GM18907 (cell line): ENCODE data around the gene BCCIP.

Experiments
- ATAC-seq: cut with Tn5 transposase; IDR thresholded peaks from one replicate; pipeline ENCODE4 v1.9.1; 2021; ENCODE audit warnings: mild to moderate bottlenecking, moderate library complexity; ENCODE audit not compliant: unreplicated experiment

Gene BCCIP

DNA sequence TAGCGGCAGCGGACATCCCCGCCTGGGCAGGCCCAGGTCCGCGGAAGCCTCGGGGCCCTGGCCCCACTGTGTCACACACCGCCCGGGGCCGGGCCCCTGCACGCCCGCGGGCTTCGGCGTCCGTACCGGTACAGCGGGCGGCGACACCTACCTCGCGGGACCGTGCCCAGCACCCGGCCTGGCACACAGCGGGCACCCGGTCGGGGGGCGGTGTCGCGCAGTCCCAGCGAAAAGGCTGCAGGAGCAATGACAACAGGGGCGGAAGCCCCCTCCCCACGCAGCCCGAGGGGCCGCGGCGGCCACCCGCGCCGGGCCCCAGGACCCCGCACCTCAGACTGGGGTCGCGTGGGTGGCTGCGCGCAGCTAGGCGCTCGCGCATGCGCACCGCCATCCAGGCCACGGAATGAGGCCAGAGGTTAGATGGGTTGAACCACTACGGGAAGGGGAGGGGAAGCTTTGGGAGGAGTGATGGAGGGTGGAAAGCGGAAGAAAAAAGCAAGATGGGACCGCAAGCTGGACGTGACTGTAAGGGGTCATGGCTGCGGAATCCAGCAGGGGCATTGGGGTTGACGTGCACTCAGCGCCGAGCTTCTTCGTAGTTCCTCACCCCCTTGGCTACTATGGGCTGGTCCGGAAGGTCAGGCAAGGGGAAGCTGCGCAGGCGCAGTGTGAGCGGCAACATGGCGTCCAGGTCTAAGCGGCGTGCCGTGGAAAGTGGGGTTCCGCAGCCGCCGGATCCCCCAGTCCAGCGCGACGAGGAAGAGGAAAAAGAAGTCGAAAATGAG, at the start of gene BCCIP, which contains the start of gene UROS:
TSS of gene BCCIP (plus strand) at position 669 of the 785 bp plus-strand sequence. CDS start at position 681, 12 bp downstream.
TSS of gene UROS (minus strand) at position 381 of the 785 bp plus-strand sequence. CDS start 6,759 bp downstream, outside the sequence.
- ATAC-seq = peak; percentile 84

DNA sequence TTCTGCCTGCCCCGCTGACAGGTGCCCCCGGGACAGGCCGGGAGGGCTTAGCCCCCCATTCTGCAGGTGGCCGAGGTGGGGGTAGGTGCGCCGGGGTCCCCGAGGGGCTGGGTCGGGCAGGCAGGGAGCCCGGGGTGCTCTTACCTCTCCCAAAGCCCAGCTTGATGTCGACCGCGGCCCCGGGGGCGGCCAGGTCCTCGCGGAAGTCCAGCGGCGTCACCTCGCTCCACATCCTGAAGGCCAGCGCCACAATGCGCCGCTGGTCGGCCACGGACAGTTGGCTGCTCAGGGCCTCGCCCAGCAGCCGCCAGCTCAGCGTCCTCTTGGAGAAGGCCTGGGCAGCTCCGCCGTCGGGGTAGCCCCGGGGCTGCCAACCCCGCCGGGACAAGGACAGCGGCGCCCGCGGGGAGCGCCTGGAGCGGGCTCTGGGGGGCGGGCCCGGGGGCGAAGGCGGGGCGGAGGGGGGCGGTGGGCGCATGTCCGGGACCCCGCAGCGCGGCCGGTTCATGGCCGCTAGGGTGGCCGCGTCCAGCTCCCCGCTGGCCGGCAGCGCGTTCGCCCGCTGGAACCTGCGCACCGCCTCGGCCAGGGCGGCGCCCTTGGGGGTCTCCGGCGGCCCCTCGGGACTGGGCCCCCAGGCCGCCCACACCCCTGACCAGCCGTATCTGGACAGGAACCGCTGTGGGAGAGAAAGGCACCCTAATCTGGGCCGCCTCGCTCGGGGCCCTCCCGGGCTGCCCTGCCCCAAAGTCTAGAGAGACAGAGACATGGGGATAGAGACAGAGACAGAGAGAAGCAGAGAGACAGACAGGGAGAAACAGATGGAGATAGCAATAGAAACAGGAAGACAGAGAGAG, 49.4 kb upstream of the BCCIP start:
- ATAC-seq = no peak

DNA sequence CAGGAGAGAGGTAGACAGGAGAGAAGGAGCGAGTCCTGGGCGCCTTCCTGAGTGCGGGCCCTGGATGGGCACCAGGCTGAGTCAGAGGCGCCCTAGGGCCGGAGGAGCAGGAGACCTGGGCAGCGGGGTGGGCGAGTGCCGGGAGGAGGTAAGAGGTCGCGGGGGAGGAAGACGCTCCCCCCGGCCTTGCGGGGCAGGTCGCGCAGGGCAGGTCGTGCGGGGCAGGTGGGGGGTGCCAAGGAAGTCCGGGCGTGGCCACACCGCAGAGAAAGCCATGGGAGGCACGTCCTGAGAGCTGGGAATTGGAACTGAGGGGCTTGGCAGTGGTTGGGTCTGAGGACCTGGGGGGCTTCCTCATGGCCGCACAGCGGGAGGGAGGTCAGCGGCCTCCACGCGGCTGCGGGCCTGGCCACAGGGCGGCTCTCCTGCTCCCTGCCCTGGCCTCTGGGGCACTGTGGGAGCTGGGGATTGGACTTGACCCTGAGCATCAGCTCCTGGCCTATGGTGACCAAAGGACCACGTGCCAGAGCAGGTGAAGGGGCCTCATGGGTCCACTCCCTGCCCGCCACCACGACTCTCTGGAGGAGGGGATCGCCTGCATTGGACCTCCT, 48.7 kb upstream of the BCCIP start:
- no peak for ATAC-seq

DNA sequence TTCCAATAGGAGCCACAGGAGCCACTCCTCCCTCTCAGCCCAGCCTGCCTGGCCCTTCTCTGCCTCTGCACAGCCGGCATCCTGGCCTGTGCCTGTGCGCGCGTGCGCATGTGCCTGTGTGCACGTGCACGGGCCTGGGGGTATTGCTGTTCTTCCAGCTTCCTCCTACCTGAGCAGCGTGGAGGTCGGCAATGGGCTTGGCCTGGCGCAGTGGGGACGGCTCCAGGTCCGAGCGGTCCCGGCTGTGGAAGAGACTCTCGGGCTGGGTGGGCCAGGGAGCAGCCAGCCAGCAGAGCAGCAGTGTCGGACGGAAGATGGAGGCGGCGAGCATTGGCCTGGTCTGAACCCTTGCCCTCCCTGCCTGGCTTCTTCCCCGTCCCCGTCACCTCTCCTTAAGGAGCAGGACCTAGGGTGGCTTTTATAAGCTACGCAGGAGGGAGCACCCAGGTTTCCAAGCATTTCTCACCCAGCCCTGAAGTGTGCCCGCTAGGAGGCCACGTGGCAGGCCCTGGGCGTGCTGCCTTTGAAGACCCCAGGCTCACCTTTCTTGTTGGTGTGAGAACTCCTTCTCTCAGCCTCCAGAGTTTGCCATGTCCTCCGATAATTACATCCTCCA, 47.7 kb upstream of the BCCIP start, which contains the start of gene MMP21:
TSS of gene MMP21 (minus strand) at position 331 of the 616 bp plus-strand sequence. CDS start at position 331, 0 bp downstream.
- ATAC-seq = no peak

DNA sequence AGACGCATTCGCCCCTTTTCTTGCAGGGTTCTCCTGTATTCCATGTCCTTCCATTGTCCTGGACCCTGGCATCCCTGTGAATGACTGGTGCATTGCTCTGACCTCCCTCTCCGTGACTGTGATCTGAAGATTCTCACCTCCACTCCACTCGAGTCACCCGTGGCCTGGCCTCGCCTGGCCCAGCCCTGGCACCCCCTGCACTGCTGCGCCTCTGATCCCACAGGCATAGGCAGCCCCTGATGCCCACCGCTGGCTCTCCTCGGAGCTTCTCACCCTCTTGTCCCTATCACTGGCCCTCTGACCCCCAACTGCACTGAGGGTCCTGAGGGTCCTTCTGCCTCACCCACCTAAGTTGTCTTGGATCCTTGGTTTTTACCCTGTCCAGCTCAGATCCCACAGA, 45.5 kb upstream of the BCCIP start:
- no peak for ATAC-seq

DNA sequence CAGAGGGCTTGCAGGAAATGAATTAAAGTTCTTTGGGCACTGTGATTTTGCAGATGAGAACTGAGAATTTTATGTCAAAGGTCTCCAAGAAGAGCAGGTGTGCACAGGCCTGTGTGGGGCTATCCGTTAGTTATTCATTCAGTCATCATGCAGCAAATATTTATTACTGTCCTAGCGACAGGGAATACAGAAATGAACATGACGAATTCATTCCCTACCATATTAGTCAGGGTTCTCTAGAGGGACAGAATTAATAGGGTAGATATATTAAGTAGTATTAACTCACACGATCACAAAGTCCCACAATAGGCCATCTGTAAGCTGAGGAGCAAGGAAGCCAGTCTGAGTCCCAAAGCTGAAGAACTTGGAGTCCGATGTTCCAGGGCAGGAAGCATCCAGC, 44.8 kb upstream of the BCCIP start:
- ATAC-seq = no peak

DNA sequence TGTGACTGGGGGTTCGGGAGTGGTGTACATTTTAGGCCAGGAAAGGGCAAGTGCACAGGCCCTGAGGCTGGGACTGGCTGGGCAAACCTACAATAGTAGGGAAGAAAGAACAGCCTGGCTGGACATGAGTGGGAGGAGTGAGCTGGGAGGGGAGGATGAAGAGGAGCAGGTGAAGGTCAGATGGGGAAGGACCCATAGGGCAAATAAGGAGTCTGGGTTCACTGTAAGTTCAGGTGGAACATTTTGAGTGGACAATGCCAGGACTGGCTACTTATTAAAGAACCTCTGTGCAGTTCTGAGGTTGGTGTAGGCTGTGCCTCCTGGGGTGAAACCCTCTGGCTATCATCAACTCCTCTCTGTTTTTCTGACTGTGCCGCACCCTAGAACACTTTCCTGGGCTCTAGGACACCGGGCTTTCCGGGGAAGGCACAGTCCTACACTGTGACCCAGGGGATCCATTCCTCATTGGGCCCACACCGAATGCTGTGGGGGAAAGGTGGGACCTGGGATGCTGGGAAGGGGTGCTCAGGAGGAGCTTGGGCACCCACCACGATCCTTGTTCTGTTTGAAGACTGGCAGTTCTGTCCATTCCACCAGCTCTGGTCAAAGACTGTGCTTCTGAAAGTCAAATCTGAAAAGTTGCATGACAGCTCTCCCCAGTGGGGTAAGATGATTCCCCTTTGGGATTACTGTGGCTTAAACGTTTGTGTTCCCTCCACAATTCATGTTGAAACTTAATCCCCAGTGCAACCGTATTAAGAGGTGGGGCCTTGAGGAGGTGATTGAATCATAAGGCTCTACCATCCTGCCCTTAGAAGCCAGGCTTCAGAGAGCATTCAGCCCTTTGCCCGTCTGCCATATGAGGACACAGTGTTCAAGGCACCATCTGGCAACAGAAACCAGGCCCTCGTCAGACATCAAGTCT, 43.7 kb upstream of the BCCIP start:
- ATAC-seq = no peak

DNA sequence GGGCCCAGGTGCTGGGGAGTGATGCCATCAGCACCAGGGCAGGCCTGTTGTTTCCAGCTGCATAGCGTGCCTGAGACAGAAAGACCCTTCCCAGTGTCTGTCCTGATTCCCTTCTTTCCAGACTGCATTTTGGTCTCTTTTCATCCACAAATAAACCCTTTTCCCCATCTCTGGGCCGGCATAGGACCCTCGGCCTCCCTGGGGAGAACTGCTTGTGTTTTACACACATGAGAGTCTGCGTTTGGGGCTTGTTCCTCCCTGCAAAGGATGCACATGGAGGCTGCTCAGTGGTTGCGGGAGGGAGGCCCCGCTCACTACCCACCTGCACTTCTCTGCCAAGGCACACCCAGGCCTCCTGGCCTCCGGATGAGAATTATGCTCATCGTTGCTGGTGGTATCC, 42.0 kb upstream of the BCCIP start:
- ATAC-seq = no peak

DNA sequence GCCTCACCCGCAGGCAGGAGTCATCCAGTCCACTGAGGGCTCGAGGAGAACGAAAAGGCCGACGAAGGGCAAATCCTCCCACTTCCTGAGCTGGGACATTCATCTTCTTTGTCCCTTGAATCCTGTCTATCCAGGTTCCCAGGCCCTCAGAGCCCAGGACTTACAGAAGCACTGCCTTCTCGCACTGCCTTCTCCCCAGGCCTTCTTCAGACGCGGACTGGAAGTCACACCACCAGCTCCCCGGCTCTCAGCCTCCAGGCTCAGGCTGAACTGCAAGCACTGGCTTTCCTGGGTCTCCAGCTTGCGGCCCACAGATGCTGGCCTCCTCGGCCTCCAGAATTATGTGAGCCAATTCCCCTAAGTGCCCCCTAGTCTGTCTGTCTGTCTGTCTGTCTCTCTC, 41.3 kb upstream of the BCCIP start:
- no peak for ATAC-seq

DNA sequence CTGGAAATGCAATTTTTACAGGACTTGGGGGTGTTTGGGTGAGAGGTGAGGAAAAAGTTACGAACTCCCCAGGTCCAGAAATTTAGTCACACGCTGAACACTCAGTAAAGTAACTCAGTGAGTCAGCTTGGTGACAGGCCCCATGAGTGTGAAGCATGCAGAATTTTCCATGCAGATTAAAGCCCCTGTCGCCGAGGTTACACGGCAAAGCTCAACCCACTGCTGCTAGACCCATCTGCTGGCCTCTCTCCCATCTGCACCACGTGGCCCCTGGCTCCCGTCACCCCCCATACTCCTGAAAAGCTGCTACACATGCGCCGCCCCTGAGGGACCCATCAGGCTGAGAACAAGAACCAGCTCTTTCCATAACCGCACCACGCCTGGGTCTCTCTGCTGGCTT, 40.7 kb upstream of the BCCIP start:
- no peak for ATAC-seq

DNA sequence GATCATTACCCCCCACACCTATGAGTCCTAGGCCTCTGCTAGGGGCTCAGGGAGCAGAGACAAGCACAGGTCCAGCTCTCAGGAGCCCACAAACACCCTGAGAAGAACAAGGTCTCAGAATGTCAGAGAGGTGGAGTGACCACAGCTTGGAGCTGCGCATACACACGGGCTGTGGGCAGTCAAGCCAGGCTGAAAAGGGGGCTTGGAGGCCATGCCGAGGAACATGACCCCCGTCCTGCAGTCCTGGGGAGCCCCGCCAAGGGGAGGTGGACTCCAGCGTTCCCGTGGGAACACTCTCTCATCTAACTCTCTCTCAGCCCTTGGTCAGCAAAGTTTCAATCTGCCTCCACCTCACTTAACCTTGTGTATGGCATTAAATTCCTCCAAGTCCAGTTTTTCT, 39.9 kb upstream of the BCCIP start:
- no peak for ATAC-seq

DNA sequence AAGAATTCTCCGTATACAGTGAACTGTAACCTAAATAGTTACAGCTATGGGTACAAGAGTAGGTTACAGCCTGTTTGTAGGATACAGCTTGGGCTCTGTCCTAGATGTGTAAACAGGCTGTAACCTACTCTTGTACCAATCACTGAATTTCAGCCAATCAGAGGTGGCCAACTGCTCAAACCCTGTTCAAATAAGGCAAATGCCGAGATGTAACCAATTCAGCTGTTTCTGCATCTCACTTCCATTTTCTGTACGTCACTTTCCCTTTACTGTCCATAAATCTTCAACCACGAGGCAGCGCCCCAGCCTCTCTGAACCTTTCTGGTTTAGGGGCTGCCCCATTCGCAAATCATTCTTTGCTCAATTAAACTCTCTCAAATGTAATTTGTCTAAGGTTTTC, 39.4 kb upstream of the BCCIP start:
- peak; percentile 84 for ATAC-seq

DNA sequence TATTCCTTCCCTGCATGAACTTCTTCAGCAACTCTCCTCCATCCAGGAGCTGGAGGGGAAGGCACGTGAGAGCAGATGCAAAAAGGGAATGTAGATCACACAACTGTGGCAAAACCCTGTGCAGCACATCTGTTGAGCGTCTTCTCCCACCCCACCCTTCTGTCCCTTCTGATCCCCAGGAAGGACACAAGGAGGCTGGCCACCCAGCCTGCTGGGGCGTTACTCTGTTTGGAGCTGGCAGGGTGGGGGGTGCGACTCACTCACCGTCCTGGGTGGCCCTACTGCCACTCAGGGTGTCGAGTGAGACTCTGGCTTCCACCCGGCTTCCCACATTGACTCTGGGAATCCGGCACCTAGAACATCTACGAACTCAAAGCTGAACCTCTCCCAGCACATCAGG, 37.6 kb upstream of the BCCIP start:
- ATAC-seq = no peak

DNA sequence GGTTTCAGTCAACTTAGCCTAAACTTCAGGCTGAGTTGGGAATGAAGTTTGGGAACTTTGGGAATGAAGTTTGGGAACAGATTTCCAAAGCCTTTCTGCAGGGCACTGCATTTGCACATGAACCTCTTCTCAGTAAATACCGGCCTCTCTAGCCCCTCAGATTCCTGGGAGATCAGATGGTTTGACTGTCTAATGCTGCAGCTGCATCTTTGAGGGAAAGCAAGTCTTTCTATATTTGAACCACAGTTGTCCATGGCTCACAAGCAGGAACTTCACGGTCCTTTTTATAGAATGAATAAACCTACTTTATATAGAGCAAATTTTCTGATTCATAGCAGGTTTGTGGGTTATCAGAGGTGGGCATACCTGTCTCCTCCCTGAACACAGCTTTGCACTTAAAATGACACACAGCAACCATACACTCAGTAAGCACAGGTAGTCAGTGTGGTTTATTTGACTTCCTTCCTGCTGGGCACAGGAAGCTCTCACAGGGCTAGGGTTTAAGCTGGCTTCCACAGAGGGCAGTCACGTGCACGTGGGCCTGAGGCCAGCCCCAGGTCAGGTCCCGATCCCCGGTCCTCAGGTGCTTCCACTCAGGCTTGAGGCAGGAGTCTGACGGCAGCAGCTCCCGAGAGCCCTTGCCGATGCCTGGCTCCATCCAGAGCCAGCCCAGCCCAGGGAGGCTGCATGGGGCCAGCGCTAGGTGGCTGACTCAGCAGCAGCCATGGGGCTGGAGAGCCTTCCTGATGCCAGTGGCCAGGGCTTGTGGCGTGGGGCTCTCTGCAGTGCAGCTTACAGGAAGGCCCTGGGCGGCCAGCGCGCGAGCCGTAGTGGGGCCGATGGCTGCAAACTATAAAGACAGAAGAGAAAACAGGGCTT, 35.0 kb upstream of the BCCIP start:
- ATAC-seq = no peak

DNA sequence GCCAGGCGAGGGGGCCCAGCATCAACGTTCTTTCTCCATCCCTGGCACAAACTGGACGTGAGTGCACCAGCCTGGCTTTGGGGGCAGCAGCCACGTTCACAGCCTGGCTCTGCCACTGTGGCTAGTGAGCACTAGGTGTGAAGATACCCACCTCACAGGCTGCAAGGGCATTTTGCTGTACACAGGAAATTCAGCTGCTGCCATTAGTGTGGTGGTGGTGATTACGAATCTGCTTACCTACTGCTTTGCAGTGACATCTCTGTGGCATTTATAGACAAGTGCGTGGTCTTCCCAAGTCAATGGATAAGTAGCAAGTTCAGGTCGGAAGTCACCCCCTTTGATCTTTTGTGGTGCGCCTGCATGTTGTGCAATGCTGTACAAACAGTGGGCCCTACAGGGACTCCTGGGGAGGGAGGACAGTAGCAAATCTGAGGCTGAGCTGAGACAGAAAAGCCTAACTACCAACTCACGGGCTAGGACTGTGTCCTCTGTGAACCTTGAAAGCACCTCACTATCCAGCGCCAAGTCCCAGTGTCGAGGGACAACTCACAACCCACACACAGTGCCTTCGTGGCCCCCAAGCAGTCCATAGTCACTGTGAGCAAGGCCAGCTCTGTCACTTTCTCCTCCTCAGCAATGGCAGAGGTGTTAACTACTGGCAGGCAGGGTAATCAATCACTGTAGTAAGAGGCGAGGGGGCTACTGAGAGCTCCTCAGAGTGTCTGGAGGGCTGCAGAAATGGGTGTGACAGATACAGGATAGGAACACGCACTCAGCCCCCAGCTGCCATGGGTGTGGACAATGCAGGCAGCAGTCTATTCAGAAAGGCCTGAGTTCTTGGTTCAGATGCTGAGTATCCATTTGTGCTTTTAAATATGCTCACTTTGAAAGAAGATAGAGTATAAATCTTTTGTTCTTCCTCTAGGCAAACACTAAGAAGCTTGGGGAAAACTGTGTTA, 30.7 kb upstream of the BCCIP start:
- no peak for ATAC-seq

DNA sequence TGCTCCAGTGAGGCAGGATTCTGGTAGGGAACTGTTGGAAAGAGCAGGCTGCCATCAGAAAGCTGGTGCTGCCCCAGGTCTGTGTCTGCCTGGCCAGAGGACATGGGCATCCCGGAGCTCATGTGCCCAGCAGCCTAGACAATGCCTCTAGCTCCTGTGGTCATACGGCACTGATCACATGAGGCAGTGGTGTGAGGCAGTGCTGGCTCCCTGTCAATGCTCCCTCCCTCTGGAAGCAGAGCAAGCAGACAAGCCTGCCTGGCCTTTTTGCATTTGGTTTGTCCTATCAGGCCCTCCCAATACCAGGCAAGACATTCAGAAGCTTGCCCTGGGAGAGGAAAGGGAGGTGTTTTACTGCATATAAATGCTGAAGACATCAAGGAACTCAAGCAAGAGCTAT, 28.2 kb upstream of the BCCIP start:
- ATAC-seq = no peak

DNA sequence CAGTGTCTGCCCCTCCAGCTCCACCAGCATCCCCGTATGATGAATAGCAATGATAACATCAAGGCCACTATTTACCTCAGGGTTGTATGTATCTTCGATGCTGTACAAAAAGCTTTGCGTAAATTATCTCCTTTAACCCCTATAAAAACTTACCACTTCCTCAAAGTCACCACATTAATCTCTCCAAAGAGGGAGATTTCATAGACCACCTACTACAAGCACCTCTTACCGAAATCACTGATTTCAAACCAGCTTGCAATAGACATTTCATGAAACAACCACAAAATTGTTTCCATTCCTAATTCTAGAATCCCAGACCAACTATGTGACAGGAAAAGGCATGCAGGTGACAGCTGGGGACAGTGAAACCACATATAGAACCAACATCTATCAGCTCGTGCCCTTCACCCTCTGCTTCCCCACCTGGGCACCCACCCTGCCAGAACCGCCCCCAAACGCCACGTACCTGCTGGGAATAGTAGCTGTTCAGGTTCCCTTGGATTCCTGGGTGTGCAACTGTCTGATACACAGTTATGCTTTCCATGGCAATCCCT, 27.6 kb upstream of the BCCIP start:
- no peak for ATAC-seq

DNA sequence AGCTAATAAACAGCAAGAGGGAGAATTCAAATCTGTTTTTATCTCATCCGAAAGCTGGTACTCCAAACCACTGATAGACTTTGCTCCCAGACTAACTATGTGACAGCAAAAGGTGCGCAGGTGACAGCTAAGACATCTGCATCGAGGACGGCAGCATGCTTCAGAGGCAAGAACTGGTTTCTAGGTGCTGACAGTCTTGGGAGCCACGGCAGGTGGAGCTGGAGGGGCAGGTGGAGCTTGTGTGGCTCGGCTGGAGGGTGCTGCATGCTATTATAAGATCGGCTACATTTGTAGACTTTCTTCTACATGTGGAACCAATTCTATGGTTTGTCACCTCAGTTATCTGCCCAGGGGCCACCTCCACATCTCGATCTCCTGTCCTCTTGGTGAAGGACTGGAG, 25.9 kb upstream of the BCCIP start:
- ATAC-seq = no peak
